HepG2 (cell line): ENCODE data around the gene PPEF2. TPM values are rescaled to one million over a fixed set of nuclear protein-coding genes. Genes with fewer than 3 reads are reported as not detected.

ENCODE experiments used
- ATAC-seq: fragments of 200-7000 bp; cut with Tn5 transposase; 3 replicates; pipeline ENCODE4 v1.9.1; 2020; ENCODE audit warnings: mild to moderate bottlenecking, moderate library complexity
- BruUV-seq: library from RNA; stranded (reverse); fragments of 400-500 nt; replicated peaks from 2 replicates; lab custom pipeline; 2021; lab: Mats Ljungman, UMichigan
- CTCF ChIA-PET: fragments of 300-600 bp; formaldehyde crosslinking; extraction: SDS; loops from one replicate; lab custom pipeline; 2021; ENCODE audit warnings: low total read pairs, inconsistent platforms, low intra/inter-chr PET ratio; lab: Yijun Ruan, JAX
- POLR2A ChIA-PET: fragments of 350-600 bp; sonication (Branson Sonifier 250); formaldehyde crosslinking; loops from one replicate; lab custom pipeline; 2020; ENCODE audit warnings: antibody characterized with exemption, inconsistent platforms; lab: Yijun Ruan, JAX
- DNase-seq: peaks from one replicate; pipeline ENCODE4 v3.0.0-alpha.2; 2015; ENCODE audit warnings: low spot score
- FAIRE-seq: peaks from 3 replicates; lab custom pipeline; 2011; peaks lifted over from hg19 to GRCh38; lab: Jason Lieb, UNC
- H2AFZ ChIP-seq: one replicate; pipeline ENCODE4 v1.6.1; 2011; ENCODE audit warnings: low read length, inconsistent platforms
- H3K27ac ChIP-seq: fragments of 300-600 bp; 3 replicates; pipeline ENCODE4 v1.8.0; 2011; ENCODE audit warnings: mixed run types, mild to moderate bottlenecking, mixed read lengths, low read length, inconsistent platforms; ENCODE audit not compliant: insufficient read depth; ENCODE audit errors: extremely low read length
- H3K27me3 ChIP-seq, 2 experiments: fragments of 200-600 bp in 1 of 2; 2 replicates in 1 of 2; 3 replicates in 1 of 2; pipeline versions ENCODE4 v1.6.0 to v1.8.0; 2011; ENCODE audit warnings: low read length in 2 of 2, mild to moderate bottlenecking in 2 of 2, moderate library complexity in 2 of 2, inconsistent platforms in 1 of 2; ENCODE audit not compliant: insufficient read depth in 2 of 2, control insufficient read depth in 1 of 2
- H3K36me3 ChIP-seq, 2 experiments: fragments of 200-600 bp in 1 of 2; replicated peaks in 1 of 2; 2 replicates in 1 of 2; 3 replicates in 1 of 2; pipeline versions ENCODE4 v1.5.1 to v1.8.0; 2011; ENCODE audit warnings: low read length in 2 of 2, inconsistent platforms in 1 of 2; ENCODE audit not compliant: insufficient read depth in 2 of 2, control insufficient read depth in 1 of 2
- H3K4me1 ChIP-seq: 2 replicates; pipeline ENCODE4 v1.5.1; 2012; ENCODE audit warnings: low read length, inconsistent platforms; ENCODE audit not compliant: insufficient read depth
- H3K4me2 ChIP-seq: 2 replicates; pipeline ENCODE4 v1.6.0; 2011; ENCODE audit warnings: low read depth, low read length, inconsistent platforms
- H3K4me3 ChIP-seq, 3 experiments: fragments of 200-600 bp in 1 of 3; sonication (generic), shearing (Covaris generic) in 1 of 3; replicated peaks in 1 of 3; 2 replicates each; pipeline ENCODE4 v1.5.1; 2011 to 2016; ENCODE audit warnings: low read length in 3 of 3, inconsistent platforms in 2 of 3, low read depth in 2 of 3, mild to moderate bottlenecking in 2 of 3, control low read depth in 1 of 3, mixed read lengths in 1 of 3; ENCODE audit not compliant: insufficient read depth in 1 of 3
- H3K79me2 ChIP-seq: one replicate; pipeline ENCODE4 v1.6.1; 2011; ENCODE audit warnings: low read length, inconsistent platforms; ENCODE audit not compliant: insufficient read depth
- H3K9ac ChIP-seq: 2 replicates; pipeline ENCODE4 v1.6.0; 2011; ENCODE audit warnings: mild to moderate bottlenecking, low read depth, low read length, inconsistent platforms; ENCODE audit not compliant: insufficient read depth
- H3K9me3 ChIP-seq: 2 replicates; pipeline ENCODE4 v1.5.1; 2012; ENCODE audit warnings: mild to moderate bottlenecking, low read length
- H4K20me1 ChIP-seq: 2 replicates; pipeline ENCODE4 v1.6.0; 2011; ENCODE audit warnings: inconsistent platforms, mild to moderate bottlenecking, low read length, moderate library complexity; ENCODE audit not compliant: insufficient read depth
- ARNTL ChIP-seq: sonication (generic); formaldehyde crosslinking; IDR thresholded peaks from 2 replicates; pipeline ENCODE4 v1.4.0; 2020; ENCODE audit warnings: mild to moderate bottlenecking, missing genetic modification reagents
- ATF3 ChIP-seq: sonication (generic); formaldehyde crosslinking; IDR thresholded peaks from 2 replicates; pipeline ENCODE4 v1.4.0; 2020; ENCODE audit warnings: missing genetic modification reagents
- CAMTA2 ChIP-seq: sonication (generic); formaldehyde crosslinking; IDR thresholded peaks from 2 replicates; pipeline ENCODE4 v1.4.0; 2020; ENCODE audit warnings: mild to moderate bottlenecking, missing genetic modification reagents, borderline replicate concordance
- MAFK ChIP-seq, 2 experiments: IDR thresholded peaks in 1 of 2; conservative IDR thresholded peaks in 1 of 2; 2 replicates each; pipeline ENCODE4 v1.6.1; 2011; ENCODE audit warnings: improper control_type of control experiment in 2 of 2, low read length in 2 of 2
- NFE2L2 ChIP-seq: fragments of 150-350 bp; IDR thresholded peaks from 2 replicates; pipeline ENCODE4 v1.6.1; 2014; ENCODE audit warnings: low read length
- SKI ChIP-seq: fragments of 450-650 bp; IDR thresholded peaks from one replicate; pipeline ENCODE4 v1.6.1; 2018; ENCODE audit warnings: mild to moderate bottlenecking; ENCODE audit not compliant: partially characterized antibody
- SRF ChIP-seq: IDR thresholded peaks from 2 replicates; pipeline ENCODE4 v1.6.1; 2011; ENCODE audit warnings: mild to moderate bottlenecking, low read depth, low read length, moderate library complexity
- U2AF1 ChIP-seq: fragments of 200-400 bp; formaldehyde crosslinking; optimal IDR thresholded peaks from 2 replicates; pipeline ENCODE3; 2017; ENCODE audit warnings: mild to moderate bottlenecking, low read depth, low read length
- ZBTB33 ChIP-seq: sonication (generic); formaldehyde crosslinking; IDR thresholded peaks from 2 replicates; pipeline ENCODE4 v1.4.0; 2020; ENCODE audit warnings: missing genetic modification reagents
- ZBTB49 ChIP-seq: sonication (generic); formaldehyde crosslinking; IDR thresholded peaks from 2 replicates; pipeline ENCODE4 v1.4.0; 2020; ENCODE audit warnings: missing genetic modification reagents, borderline replicate concordance
- ZNF510 ChIP-seq: sonication (generic); formaldehyde crosslinking; IDR thresholded peaks from 2 replicates; pipeline ENCODE4 v1.4.0; 2020; ENCODE audit warnings: low read depth, mild to moderate bottlenecking, missing genetic modification reagents
- ZNF552 ChIP-seq: sonication (generic); formaldehyde crosslinking; IDR thresholded peaks from 2 replicates; pipeline ENCODE4 v1.9.0; 2022; ENCODE audit warnings: missing genetic modification reagents, mild to moderate bottlenecking, borderline replicate concordance
- ZNF761 ChIP-seq: sonication (generic); formaldehyde crosslinking; conservative IDR thresholded peaks from 2 replicates; pipeline ENCODE4 v1.4.0; 2020; ENCODE audit warnings: mild to moderate bottlenecking, missing genetic modification reagents
- ZNF775 ChIP-seq: sonication (generic); formaldehyde crosslinking; IDR thresholded peaks from 2 replicates; pipeline ENCODE4 v1.4.0; 2020; ENCODE audit warnings: missing genetic modification reagents, mild to moderate bottlenecking, moderate library complexity, borderline replicate concordance
- WGBS: methylation state at CpG from one replicate; pipeline ENCODE4 v1.1.6; 2017; ENCODE audit warnings: low lambda C conversion rate; 5-methylcytosine and 5-hydroxymethylcytosine counted together
- in situ Hi-C: cut with HindIII; loops from 2 replicates; pipeline ENCODE4 v1.10.0; 2017; ENCODE audit warnings: low pct_unique_long_range_greater_than_20kb; ENCODE audit not compliant: extremely low pct_ligation_motif_present
- intact Hi-C: fragments of 100-400 bp; cut with micrococcal nuclease; formaldehyde crosslinking; loops from one replicate; pipeline ENCODE4 v1.10.0; 2022; ENCODE audit not compliant: unreplicated experiment
- polyA plus RNA-seq, 8 experiments: library from polyadenylated mRNA; depleted of rRNA in 3 of 8; stranded (reverse) in 7 of 8; unstranded in 1 of 8; fragments of >200 nt; fragmentation: Illumina TruSeq in 4 of 8; extraction: Trizol in 4 of 8; gene quantifications; 2 replicates each; pipeline versions ENCODE4 v1.2.1 to v1.2.3, GENCODE V29; 2011 to 2016; ENCODE audit warnings: low read depth in 4 of 8, missing spikeins in 1 of 8, mixed read lengths in 1 of 8; ENCODE audit not compliant: insufficient read depth in 1 of 8
- total RNA-seq, 5 experiments: library from RNA; depleted of rRNA; stranded (reverse); fragments of >200 nt; fragmentation: Illumina TruSeq; extraction: Trizol; gene quantifications; 2 replicates each; pipeline ENCODE4 v1.2.3, GENCODE V29; 2016; ENCODE audit warnings: low read depth in 1 of 5
- TF ChIP-seq, protein P1 (sequence below): sonication (generic); formaldehyde crosslinking; IDR thresholded peaks from 2 replicates; pipeline ENCODE4 v1.4.0; 2020; ENCODE audit warnings: mild to moderate bottlenecking, missing genetic modification reagents, borderline replicate concordance
- TF ChIP-seq, protein P2 (sequence below): sonication (generic); formaldehyde crosslinking; IDR thresholded peaks from 2 replicates; pipeline ENCODE4 v1.5.0; 2020; ENCODE audit warnings: missing genetic modification reagents

PPEF2 gene
- total and polyA plus RNA-seq, 2 of the 13 experiments (the other 11 are each of a cell fraction or from before 2014, with no cell fraction given) = 0.01 TPM; not detected in 1

DNA sequence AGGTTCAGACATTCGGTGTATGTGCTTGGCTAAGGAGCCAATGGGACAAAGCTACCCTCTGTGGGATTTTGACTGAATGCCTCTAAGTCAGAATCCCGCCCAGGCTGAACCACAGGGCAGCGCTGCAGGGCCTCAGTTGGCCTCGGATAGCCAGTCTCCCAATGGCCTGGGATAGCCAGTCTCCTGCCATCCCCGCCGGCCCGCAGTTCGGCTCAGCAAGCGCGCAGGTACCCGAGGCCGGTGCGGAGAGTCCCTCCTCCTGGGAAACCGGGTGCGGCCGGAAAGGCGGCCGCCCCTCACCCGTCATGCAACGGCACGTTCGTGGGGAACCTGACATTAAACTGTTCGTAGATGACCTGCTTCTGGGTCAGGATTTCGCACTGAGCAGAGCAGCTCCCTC lies 16.1 kb downstream of the PPEF2 start (continued):
- no peak for TF ChIP-seq ZBTB49 (CRISPR knock-in tag)
- TF ChIP-seq, protein P1, sequence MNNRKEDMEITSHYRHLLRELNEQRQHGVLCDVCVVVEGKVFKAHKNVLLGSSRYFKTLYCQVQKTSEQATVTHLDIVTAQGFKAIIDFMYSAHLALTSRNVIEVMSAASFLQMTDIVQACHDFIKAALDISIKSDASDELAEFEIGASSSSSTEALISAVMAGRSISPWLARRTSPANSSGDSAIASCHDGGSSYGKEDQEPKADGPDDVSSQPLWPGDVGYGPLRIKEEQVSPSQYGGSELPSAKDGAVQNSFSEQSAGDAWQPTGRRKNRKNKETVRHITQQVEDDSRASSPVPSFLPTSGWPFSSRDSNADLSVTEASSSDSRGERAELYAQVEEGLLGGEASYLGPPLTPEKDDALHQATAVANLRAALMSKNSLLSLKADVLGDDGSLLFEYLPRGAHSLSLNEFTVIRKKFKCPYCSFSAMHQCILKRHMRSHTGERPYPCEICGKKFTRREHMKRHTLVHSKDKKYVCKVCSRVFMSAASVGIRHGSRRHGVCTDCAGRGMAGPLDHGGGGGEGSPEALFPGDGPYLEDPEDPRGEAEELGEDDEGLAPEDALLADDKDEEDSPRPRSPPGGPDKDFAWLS = no peak
- no peak for TF ChIP-seq ATF3 (CRISPR knock-in tag)
- TF ChIP-seq ZNF510 = no peak

DNA sequence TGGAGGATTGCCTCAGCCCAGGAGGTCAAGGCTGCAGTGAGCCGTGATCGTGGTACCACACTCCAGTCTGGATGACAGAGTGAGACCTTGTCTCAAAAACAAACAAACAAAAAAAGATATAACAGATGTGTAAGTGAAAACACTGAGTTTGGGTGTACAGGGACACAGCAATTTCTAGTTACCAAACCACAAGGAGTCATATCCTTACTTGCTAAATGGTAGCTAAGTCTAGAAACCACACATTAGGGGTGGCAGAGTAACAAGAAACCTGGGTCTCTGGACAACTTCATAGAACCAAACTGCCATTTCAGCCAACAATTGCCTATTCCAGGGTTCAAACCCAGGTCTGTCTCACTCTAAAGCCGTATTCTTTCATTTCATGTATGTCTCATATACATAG lies 20.8 kb downstream of the PPEF2 start:
- ChIA-PET POLR2A (no interaction called here), CTCF (no interaction called here)
- ATAC-seq = no peak
- Histone ChIP-seq H3K27me3 (peaks cover 0 to 7% of the 10 kb centered on the region in 2 experiments; a peak in 2 of 5 replicates), H3K27ac (no peak overlapping the region), H3K9ac (no peak overlapping the region), H3K4me3 (no peak overlapping the region), H3K4me2 (no peak overlapping the region), H4K20me1 (no peaks in the 10 kb centered on the region), H2AFZ (no peak overlapping the region), H3K4me1 (no peaks in the 10 kb centered on the region), H3K9me3 (no peaks in the 10 kb centered on the region), H3K79me2 (no peaks in the 10 kb centered on the region), H3K36me3 (no peaks in the 10 kb centered on the region)
- DNase-seq = no peak
- intact Hi-C loops = no loop called here
- no peak for FAIRE-seq
- WGBS = 8% methylated on average over 3 of the region's 3 CpGs
- no TSS peak for BruUV-seq
- in situ Hi-C loops = no loop called here
- TF ChIP-seq ARNTL (CRISPR knock-in tag) (no peak), ZNF552 (CRISPR knock-in tag) (no peak), ZBTB33 (CRISPR knock-in tag) (no peak), NFE2L2 (no peak), SKI (no peak), U2AF1 (no peak), ZNF761 (CRISPR knock-in tag) (no peak), MAFK (conservative IDR thresholded peaks at IDR 0.05 in 1 of 2, IDR thresholded peaks at IDR 0.05 in 1 of 2; ENCODE audit: low read length in 2 of 2) (no peak), SRF (no peak), CAMTA2 (CRISPR knock-in tag) (no peak), ZNF775 (CRISPR knock-in tag) (no peak)
- TF ChIP-seq, protein P2, sequence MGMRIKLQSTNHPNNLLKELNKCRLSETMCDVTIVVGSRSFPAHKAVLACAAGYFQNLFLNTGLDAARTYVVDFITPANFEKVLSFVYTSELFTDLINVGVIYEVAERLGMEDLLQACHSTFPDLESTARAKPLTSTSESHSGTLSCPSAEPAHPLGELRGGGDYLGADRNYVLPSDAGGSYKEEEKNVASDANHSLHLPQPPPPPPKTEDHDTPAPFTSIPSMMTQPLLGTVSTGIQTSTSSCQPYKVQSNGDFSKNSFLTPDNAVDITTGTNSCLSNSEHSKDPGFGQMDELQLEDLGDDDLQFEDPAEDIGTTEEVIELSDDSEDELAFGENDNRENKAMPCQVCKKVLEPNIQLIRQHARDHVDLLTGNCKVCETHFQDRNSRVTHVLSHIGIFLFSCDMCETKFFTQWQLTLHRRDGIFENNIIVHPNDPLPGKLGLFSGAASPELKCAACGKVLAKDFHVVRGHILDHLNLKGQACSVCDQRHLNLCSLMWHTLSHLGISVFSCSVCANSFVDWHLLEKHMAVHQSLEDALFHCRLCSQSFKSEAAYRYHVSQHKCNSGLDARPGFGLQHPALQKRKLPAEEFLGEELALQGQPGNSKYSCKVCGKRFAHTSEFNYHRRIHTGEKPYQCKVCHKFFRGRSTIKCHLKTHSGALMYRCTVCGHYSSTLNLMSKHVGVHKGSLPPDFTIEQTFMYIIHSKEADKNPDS (CRISPR knock-in tag) = no peak
